GM19467 (cell line): ENCODE results near the gene WDR27.

Source experiments
- ATAC-seq: cut with Tn5 transposase; IDR thresholded peaks from one replicate; pipeline ENCODE4 v1.9.1; 2021; ENCODE audit warnings: mild to moderate bottlenecking, moderate library complexity; ENCODE audit not compliant: unreplicated experiment

Gene WDR27

GRCh38 chr6:169641461-169642085 is 60.3 kb downstream of the WDR27 start:
- no peak for ATAC-seq

GRCh38 chr6:169640983-169641382 is 60.8 kb downstream of the WDR27 start:
- no peak for ATAC-seq

GRCh38 chr6:169640351-169640852 is 61.4 kb downstream of the WDR27 start:
- ATAC-seq = no peak

GRCh38 chr6:169639653-169640278 is 62.1 kb downstream of the WDR27 start:
- no peak for ATAC-seq

GRCh38 chr6:169638915-169639314 is 62.9 kb downstream of the WDR27 start:
- ATAC-seq = no peak

GRCh38 chr6:169638388-169638787 is 63.4 kb downstream of the WDR27 start:
- no peak for ATAC-seq

GRCh38 chr6:169635345-169635744 is 66.5 kb downstream of the WDR27 start:
- ATAC-seq = no peak

GRCh38 chr6:169632841-169633240 is 69.0 kb downstream of the WDR27 start:
- no peak for ATAC-seq

GRCh38 chr6:169629256-169629655 is 72.6 kb downstream of the WDR27 start:
- no peak for ATAC-seq

- no peak for ATAC-seq
Measured at GRCh38 chr6:169627736-169628607, 73.9 kb downstream of the WDR27 start.

- no peak for ATAC-seq
Measured at GRCh38 chr6:169626649-169627048, 75.2 kb downstream of the WDR27 start.

- no peak for ATAC-seq
Measured at GRCh38 chr6:169626169-169626568, 75.7 kb downstream of the WDR27 start.

- ATAC-seq = no peak
Measured at GRCh38 chr6:169625376-169625775, 76.5 kb downstream of the WDR27 start.

- ATAC-seq = no peak
Measured at GRCh38 chr6:169624785-169625184, 77.0 kb downstream of the WDR27 start.

GRCh38 chr6:169623975-169624374 is 77.9 kb downstream of the WDR27 start:
- no peak for ATAC-seq

- no peak for ATAC-seq
Measured at GRCh38 chr6:169623343-169623742, 78.5 kb downstream of the WDR27 start.

- no peak for ATAC-seq
Measured at GRCh38 chr6:169622618-169623017, 79.2 kb downstream of the WDR27 start.

GRCh38 chr6:169621311-169621710 is 80.5 kb downstream of the WDR27 start:
- ATAC-seq = no peak

GRCh38 chr6:169620171-169621130 is 81.4 kb downstream of the WDR27 start:
- no peak for ATAC-seq

GRCh38 chr6:169619650-169620049 is 82.2 kb downstream of the WDR27 start:
- no peak for ATAC-seq
